Stimulated activated naive CD8-positive, alpha-beta T cell treated with anti-CD3 and anti-CD28 coated beads, Interleukin-15, Interleukin-2, amounts not matched to agents 100 ng/mL and 50 ng/mL, for 24 hours (primary cell): ENCODE measurements around the gene SEC24B.

Experiments used
- H3K27ac Mint-ChIP-seq: one replicate; pipeline ENCODE4 v1.8.0; 2021; ENCODE audit warnings: mild to moderate bottlenecking, mixed read lengths
- H3K27me3 Mint-ChIP-seq: one replicate; pipeline ENCODE4 v1.8.0; 2021; ENCODE audit warnings: mixed read lengths
- H3K36me3 Mint-ChIP-seq: one replicate; pipeline ENCODE4 v1.8.0; 2021; ENCODE audit warnings: low read depth, mixed read lengths
- H3K4me1 Mint-ChIP-seq: one replicate; pipeline ENCODE4 v1.8.0; 2021; ENCODE audit warnings: low read depth, mixed read lengths
- H3K4me3 Mint-ChIP-seq: one replicate; pipeline ENCODE4 v1.8.0; 2021; ENCODE audit warnings: mild to moderate bottlenecking, mixed read lengths
- H3K9me3 Mint-ChIP-seq: one replicate; pipeline ENCODE4 v1.8.0; 2021; ENCODE audit warnings: mixed read lengths

Gene SEC24B

DNA sequence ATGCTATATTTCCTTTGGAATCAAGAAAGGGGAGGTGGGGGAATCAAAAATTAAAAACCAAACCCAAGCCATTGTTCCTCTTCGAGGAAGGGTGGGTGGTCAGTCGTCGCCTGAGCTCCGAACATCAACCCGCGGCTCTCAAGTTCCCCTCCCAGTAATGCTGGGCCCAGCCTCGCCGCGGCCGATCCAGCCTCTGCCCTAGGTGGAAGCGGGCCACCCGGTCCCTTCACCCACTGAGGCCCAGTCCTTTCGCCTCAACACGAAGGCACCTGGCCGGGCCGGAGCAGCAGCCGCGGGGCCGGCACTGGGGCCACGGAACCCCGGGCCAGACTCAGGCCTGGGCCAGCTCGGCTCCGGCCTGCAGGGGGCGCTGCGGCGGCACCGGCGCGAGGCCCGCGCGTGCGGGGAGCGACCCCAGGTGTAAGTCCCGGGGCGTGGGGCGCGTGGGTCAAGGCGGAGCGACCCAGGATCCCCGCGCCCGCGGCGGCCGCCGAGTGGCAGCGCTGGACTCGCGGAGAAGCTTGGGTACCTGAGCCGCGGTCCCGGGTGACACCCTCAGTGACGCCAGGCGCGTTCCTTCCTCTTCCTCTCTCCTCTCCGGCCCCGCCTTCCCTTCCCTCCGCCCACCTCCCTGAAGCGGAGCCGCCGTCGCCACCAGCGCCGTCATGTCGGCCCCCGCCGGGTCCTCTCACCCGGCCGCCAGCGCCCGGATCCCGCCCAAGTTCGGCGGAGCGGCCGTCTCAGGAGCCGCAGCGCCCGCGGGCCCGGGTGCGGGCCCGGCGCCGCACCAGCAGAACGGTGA, at the start of gene SEC24B:
SEC24B (plus strand) TSS at position 611 of the 802 bp plus-strand sequence; CDS start at position 666, 55 bp downstream.
- Mint-ChIP-seq H3K36me3 (peaks cover 17% of the 10 kb centered on the region), H3K4me3 (peak within 1 kb of the TSS; percentile 91), H3K27me3 (no peaks in the 10 kb centered on the region), H3K27ac (peak within 1 kb of the TSS; percentile 79), H3K9me3 (no peaks in the 10 kb centered on the region), H3K4me1 (peaks cover 64% of the 10 kb centered on the region)

DNA sequence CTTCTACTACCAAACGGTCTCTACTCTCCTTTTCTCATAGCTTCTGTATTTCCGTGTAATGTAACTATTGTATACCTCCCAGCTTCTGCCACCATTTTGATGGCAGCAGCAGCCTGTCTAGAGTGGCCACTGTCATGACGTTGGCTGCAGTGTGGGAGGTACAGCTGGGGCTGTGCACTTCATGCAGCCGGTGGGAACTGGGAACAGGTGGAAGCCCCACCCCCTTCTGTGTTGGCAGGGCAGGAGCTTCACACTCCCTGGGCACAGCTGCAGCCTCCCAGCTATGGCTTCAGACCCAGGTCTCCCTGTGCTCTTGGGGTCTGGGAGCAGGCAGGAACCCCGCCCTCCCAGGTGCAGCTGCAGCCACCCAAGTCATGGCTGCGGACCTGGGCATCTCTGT, 49.8 kb upstream of the SEC24B start:
- no peaks in the 10 kb centered on the region for H3K9me3 Mint-ChIP-seq
- H3K27me3 Mint-ChIP-seq = peaks cover 9% of the 10 kb centered on the region
- H3K4me3 Mint-ChIP-seq = no peak overlapping the region
- H3K4me1 Mint-ChIP-seq = no peaks in the 10 kb centered on the region
- no peak overlapping the region for H3K27ac Mint-ChIP-seq
- H3K36me3 Mint-ChIP-seq = no peaks in the 10 kb centered on the region

GRCh38 chr4:109385260-109385659, 48.4 kb upstream of the SEC24B start:
- Mint-ChIP-seq H3K27me3 (peaks cover 9% of the 10 kb centered on the region), H3K9me3 (no peaks in the 10 kb centered on the region), H3K27ac (no peak overlapping the region), H3K4me1 (no peaks in the 10 kb centered on the region), H3K4me3 (no peak overlapping the region), H3K36me3 (no peaks in the 10 kb centered on the region)

- no peaks in the 10 kb centered on the region for H3K36me3 Mint-ChIP-seq
- H3K27me3 Mint-ChIP-seq = peaks cover 6% of the 10 kb centered on the region
- H3K4me1 Mint-ChIP-seq = no peaks in the 10 kb centered on the region
- H3K9me3 Mint-ChIP-seq = no peaks in the 10 kb centered on the region
- no peak overlapping the region for H3K4me3 Mint-ChIP-seq
- H3K27ac Mint-ChIP-seq = no peak overlapping the region
These were observed 44.1 kb upstream of the SEC24B start for GRCh38 chr4:109389369-109390114.

DNA sequence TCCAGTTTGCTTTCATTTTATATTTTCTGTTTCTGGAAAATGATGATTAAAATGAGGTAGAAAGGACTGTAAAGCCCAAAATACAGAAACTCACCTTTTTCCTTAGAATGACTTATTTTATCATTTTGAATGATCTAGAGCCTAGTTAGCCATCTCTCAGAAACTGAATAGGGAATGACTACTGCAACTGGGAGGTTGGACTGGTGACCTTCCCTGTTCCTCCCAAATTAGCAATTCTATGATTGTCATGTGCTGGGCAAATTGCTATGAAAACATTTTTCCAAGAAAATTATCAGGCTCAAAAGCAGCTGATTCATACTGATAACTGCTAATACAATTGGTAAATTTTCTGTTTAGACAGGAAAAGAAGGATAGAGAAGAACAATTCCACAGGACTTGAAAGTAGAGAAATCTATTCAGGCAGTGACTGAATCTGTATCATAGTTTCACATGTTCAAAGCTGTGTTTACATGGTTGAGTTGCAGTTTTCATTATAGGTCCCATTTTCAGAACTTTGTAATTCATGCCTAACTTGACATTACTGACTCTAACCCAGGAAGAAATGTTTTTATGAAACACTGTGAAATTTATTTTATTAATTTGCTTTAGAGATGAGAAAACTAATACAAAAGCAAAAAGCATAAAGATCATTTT, 43.4 kb upstream of the SEC24B start:
- Mint-ChIP-seq H3K36me3 (no peaks in the 10 kb centered on the region), H3K4me1 (no peaks in the 10 kb centered on the region), H3K27me3 (peaks cover 6% of the 10 kb centered on the region), H3K27ac (no peak overlapping the region), H3K9me3 (no peaks in the 10 kb centered on the region), H3K4me3 (no peak overlapping the region)

GRCh38 chr4:109395694-109396093, 37.9 kb upstream of the SEC24B start:
- Mint-ChIP-seq H3K27ac (no peak overlapping the region), H3K36me3 (no peaks in the 10 kb centered on the region), H3K4me3 (no peak overlapping the region), H3K9me3 (no peaks in the 10 kb centered on the region), H3K4me1 (no peaks in the 10 kb centered on the region), H3K27me3 (peaks cover 18% of the 10 kb centered on the region)

DNA sequence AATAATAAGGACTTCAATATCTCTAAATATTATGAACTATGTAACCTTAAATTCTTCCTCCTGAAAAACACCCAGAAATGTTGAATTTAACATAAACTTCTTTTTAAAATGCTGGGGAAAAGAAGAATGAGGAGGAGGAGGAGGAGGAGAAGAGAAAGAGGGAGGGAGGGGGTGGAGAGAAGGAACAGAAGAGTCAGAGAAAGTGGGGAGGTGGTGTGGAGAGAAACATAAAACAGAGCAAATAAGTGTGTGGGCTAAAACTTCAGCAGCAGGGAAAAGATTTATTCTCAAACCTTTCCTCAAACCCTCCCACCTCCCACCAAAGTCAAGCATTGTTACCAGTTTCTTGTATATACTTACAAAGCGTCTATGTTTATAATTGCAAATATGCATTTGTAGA, 34.7 kb upstream of the SEC24B start:
- Mint-ChIP-seq H3K9me3 (no peaks in the 10 kb centered on the region), H3K4me3 (no peak overlapping the region), H3K27ac (no peak overlapping the region), H3K36me3 (no peaks in the 10 kb centered on the region), H3K4me1 (no peaks in the 10 kb centered on the region), H3K27me3 (peaks cover 18% of the 10 kb centered on the region)

GRCh38 chr4:109406337-109406931, 27.2 kb upstream of the SEC24B start:
- H3K9me3 Mint-ChIP-seq = no peaks in the 10 kb centered on the region
- no peaks in the 10 kb centered on the region for H3K27me3 Mint-ChIP-seq
- no peaks in the 10 kb centered on the region for H3K36me3 Mint-ChIP-seq
- H3K4me1 Mint-ChIP-seq = no peaks in the 10 kb centered on the region
- no peak overlapping the region for H3K27ac Mint-ChIP-seq
- no peak overlapping the region for H3K4me3 Mint-ChIP-seq

DNA sequence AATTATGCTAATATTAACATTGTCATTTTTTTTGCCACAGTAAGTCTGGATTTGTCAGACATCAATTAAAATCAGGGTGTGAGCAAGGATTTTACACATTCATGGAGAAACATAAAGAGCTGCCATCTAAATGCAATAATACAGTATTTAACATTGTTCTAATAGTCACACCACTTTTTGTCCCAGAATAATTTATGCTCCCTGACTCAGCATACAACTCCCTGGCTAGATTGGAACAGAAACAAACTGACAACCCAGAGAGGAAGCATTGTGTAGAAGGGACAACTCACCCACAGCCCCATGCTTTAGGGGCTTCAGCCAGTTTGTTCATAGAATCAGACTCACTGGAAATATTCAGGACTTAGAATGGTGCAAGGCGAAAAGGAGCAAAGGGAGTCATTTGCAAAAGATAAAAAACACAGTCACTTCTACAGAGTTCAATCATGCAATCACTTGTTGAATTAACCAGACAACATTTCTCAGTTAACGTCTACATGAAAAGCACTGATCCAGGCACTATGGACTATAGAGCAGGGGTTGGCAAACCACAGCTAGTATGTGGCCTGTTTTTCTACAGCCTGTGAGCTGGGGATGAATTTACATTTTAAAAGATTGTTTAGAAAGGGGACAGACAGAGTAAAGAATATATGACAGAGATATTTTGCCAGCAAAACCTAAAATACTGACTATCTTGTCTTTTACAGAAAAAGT, 26.4 kb upstream of the SEC24B start:
- Mint-ChIP-seq H3K4me1 (peaks cover 5% of the 10 kb centered on the region), H3K4me3 (no peak overlapping the region), H3K9me3 (no peaks in the 10 kb centered on the region), H3K27me3 (no peaks in the 10 kb centered on the region), H3K27ac (no peak overlapping the region), H3K36me3 (no peaks in the 10 kb centered on the region)

DNA sequence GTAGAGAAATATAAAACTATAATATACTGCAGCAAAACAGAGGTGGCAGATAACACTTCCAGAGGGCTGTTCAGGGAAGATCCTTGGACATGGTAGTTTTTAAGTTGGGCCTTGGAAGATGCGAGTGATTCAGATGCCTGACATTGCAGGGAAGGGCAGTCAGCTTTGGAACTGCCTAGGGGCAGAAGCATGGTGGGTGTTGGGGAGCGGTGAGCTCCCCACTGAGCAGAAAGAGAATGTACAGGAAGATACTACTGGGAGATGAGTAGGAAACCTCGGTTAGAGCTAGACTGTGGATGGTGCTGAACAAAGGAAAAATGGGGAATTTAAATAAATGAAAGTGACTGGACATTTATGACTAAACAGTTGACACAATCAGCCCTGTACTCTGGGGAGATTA, 24.9 kb upstream of the SEC24B start:
- no peak overlapping the region for H3K4me3 Mint-ChIP-seq
- H3K9me3 Mint-ChIP-seq = no peaks in the 10 kb centered on the region
- H3K36me3 Mint-ChIP-seq = no peaks in the 10 kb centered on the region
- H3K4me1 Mint-ChIP-seq = peaks cover 10% of the 10 kb centered on the region
- no peak overlapping the region for H3K27ac Mint-ChIP-seq
- H3K27me3 Mint-ChIP-seq = no peaks in the 10 kb centered on the region

DNA sequence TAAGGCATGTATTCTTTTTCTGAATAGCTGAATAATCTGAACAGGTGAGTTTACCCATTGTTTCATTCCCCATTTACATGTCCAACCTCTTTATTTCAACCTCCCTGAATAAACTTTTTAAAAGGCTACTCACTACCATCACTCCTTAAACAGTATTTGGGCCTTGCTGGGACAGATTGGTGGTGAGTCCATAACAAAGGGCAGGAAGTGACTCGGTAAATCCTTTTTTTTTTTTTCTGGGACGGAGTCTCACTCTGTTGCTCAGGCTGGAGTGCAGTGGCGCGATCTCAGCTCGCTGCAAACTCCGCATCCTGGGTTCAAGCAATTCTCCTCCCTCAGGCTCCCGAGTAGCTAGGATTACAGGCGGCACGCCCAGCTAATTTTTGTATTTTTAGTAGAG, 23.4 kb upstream of the SEC24B start:
- Mint-ChIP-seq H3K36me3 (no peaks in the 10 kb centered on the region), H3K27ac (no peak overlapping the region), H3K4me1 (peaks cover 10% of the 10 kb centered on the region), H3K4me3 (no peak overlapping the region), H3K9me3 (no peaks in the 10 kb centered on the region), H3K27me3 (no peaks in the 10 kb centered on the region)

GRCh38 chr4:109410776-109411175, 22.8 kb upstream of the SEC24B start:
- no peak overlapping the region for H3K4me3 Mint-ChIP-seq
- H3K36me3 Mint-ChIP-seq = no peaks in the 10 kb centered on the region

GRCh38 chr4:109411964-109412363, 21.7 kb upstream of the SEC24B start:
- no peak overlapping the region for H3K4me3 Mint-ChIP-seq
- H3K27ac Mint-ChIP-seq = no peak overlapping the region
- H3K9me3 Mint-ChIP-seq = no peaks in the 10 kb centered on the region
- H3K4me1 Mint-ChIP-seq = peaks cover 10% of the 10 kb centered on the region
- no peaks in the 10 kb centered on the region for H3K36me3 Mint-ChIP-seq
- H3K27me3 Mint-ChIP-seq = no peaks in the 10 kb centered on the region

More at GRCh38 chr4:109410776-109411175, 22.8 kb upstream of the SEC24B start:
- Mint-ChIP-seq H3K27me3 (no peaks in the 10 kb centered on the region), H3K27ac (no peak overlapping the region), H3K9me3 (no peaks in the 10 kb centered on the region), H3K4me1 (peaks cover 10% of the 10 kb centered on the region)

DNA sequence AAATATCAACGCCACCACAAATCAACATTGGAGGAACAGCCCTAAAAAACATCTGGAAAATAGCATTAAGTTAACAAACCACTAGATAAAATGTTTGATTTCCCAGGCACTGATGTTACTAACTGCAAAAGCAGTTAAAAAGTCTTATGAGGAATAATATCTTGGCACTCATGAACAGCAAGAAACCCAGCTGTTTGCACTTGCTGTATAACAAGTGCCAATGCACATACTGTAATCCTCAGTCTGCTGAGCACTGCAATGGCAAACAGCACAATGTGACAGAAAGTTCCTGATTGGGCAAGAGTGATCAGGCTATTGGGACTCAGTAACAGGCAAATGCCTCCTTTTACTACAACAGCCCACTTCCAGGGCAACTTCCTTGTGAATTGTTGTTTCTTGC, 20.8 kb upstream of the SEC24B start:
- no peaks in the 10 kb centered on the region for H3K36me3 Mint-ChIP-seq
- no peaks in the 10 kb centered on the region for H3K27me3 Mint-ChIP-seq
- H3K27ac Mint-ChIP-seq = no peak overlapping the region
- peaks cover 10% of the 10 kb centered on the region for H3K4me1 Mint-ChIP-seq
- H3K4me3 Mint-ChIP-seq = no peak overlapping the region
- no peaks in the 10 kb centered on the region for H3K9me3 Mint-ChIP-seq
